ENCODE data around the gene ZNF426. TPM values are rescaled to one million over a fixed set of nuclear protein-coding genes. Genes with fewer than 3 reads are reported as not detected.

ZNF426 gene
- total and polyA plus RNA-seq, 2 of the 13 experiments (the other 11 are each of a cell fraction or from before 2014, with no cell fraction given) = 3.8 to 14.9 TPM

DNA sequence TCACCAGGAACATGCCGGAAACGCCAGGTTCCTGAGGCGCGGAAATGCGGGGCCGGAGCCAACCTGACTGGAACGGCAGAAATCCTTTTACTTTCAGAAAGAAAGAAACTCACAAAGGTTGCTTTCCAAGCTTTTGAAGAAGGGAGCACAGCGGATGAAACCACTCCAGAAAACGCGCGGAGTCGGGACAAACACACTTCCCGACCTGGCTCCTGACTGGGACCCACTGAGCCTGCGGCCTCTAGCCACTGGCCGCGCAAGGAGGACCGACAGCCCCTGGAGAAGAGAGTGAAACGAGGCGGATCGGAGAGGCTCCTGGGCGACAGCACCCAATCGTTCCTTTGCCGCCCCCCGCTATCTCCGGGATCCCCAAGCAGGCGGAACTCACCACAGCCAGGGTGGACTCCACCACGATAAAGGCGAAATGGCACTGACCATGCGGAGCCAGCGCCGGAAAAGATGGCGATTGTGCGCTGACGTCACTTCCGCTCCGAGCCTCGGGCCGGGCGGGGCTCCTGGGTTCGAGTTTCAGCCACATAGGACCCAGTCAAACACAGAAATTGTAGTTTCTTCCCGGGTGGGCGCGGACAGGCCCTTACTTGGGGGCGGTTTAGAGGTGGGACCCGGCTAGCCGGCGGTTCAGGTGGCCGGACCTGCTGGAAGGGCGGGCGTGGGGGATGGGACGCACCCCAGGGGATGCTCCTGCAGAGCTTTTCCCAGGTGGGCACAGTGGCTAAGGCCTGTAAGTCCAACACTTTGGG, 45.8 kb upstream of the ZNF426 start, which contains the start of gene ZNF121 (continued):
- TF ChIP-seq, protein P1, sequence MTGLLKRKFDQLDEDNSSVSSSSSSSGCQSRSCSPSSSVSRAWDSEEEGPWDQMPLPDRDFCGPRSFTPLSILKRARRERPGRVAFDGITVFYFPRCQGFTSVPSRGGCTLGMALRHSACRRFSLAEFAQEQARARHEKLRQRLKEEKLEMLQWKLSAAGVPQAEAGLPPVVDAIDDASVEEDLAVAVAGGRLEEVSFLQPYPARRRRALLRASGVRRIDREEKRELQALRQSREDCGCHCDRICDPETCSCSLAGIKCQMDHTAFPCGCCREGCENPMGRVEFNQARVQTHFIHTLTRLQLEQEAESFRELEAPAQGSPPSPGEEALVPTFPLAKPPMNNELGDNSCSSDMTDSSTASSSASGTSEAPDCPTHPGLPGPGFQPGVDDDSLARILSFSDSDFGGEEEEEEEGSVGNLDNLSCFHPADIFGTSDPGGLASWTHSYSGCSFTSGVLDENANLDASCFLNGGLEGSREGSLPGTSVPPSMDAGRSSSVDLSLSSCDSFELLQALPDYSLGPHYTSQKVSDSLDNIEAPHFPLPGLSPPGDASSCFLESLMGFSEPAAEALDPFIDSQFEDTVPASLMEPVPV (CRISPR knock-in tag; IDR thresholded peaks at IDR 0.05) = peak; percentile 80; the same call in 1 of the 2 replicates
- TF ChIP-seq SNAPC2 (CRISPR knock-in tag; IDR thresholded peaks at IDR 0.05) = peak; percentile 72; the same call in 1 of the 2 replicates
- TF ChIP-seq MZF1 (CRISPR knock-in tag; IDR thresholded peaks at IDR 0.05; ENCODE audit: borderline replicate concordance) = peak; percentile 39; the same call in 1 of the 2 replicates
- TF ChIP-seq ZNF772 (CRISPR knock-in tag; IDR thresholded peaks at IDR 0.05) = peak; percentile 79; the same call in 1 of the 2 replicates
- TF ChIP-seq, protein P2, sequence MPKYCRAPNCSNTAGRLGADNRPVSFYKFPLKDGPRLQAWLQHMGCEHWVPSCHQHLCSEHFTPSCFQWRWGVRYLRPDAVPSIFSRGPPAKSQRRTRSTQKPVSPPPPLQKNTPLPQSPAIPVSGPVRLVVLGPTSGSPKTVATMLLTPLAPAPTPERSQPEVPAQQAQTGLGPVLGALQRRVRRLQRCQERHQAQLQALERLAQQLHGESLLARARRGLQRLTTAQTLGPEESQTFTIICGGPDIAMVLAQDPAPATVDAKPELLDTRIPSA (CRISPR knock-in tag; IDR thresholded peaks at IDR 0.05; ENCODE audit: borderline replicate concordance) = no peak
- peak; percentile 49; the same call in 1 of the 2 replicates for TF ChIP-seq ZNF160 (CRISPR knock-in tag; IDR thresholded peaks at IDR 0.05)
- TF ChIP-seq SALL1 (CRISPR knock-in tag; IDR thresholded peaks at IDR 0.05) = peak; percentile 83
- TF ChIP-seq KAT7 (CRISPR knock-in tag; IDR thresholded peaks at IDR 0.05; ENCODE audit: borderline replicate concordance) = peak; percentile 77; the same call in 1 of the 2 replicates
- TF ChIP-seq TCF12 (IDR thresholded peaks at IDR 0.05) = no peak
- no peak for TF ChIP-seq TCF12 (CRISPR knock-in tag; IDR thresholded peaks at IDR 0.05)
- TF ChIP-seq LCORL (IDR thresholded peaks at IDR 0.05) = no peak
- TF ChIP-seq LCORL (CRISPR knock-in tag; IDR thresholded peaks at IDR 0.05) = 0 out of 2 replicates have a peak, but pooled peaks have one; percentile 19
- peak; percentile 86 for TF ChIP-seq SIX4 (CRISPR knock-in tag; IDR thresholded peaks at IDR 0.05)
- no peak for TF ChIP-seq FOXM1 (CRISPR knock-in tag; IDR thresholded peaks at IDR 0.05)
- no peak for TF ChIP-seq KAT2B (IDR thresholded peaks at IDR 0.05; ENCODE audit: borderline replicate concordance, low read depth, low read length)
- TF ChIP-seq ZFP36L1 (CRISPR knock-in tag; IDR thresholded peaks at IDR 0.05) = 0 out of 2 replicates have a peak, but pooled peaks have one; percentile 28
- TF ChIP-seq, protein P3, sequence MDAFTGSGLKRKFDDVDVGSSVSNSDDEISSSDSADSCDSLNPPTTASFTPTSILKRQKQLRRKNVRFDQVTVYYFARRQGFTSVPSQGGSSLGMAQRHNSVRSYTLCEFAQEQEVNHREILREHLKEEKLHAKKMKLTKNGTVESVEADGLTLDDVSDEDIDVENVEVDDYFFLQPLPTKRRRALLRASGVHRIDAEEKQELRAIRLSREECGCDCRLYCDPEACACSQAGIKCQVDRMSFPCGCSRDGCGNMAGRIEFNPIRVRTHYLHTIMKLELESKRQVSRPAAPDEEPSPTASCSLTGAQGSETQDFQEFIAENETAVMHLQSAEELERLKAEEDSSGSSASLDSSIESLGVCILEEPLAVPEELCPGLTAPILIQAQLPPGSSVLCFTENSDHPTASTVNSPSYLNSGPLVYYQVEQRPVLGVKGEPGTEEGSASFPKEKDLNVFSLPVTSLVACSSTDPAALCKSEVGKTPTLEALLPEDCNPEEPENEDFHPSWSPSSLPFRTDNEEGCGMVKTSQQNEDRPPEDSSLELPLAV (CRISPR knock-in tag; conservative IDR thresholded peaks at IDR 0.05; ENCODE audit: low read depth) = no peak
- TF ChIP-seq GATAD1 (CRISPR knock-in tag; IDR thresholded peaks at IDR 0.05) = peak; percentile 83
- TF ChIP-seq FOXJ3 (CRISPR knock-in tag; IDR thresholded peaks at IDR 0.05; ENCODE audit: borderline replicate concordance) = 0 out of 2 replicates have a peak, but pooled peaks have one; percentile 11
- peak; percentile 58 for TF ChIP-seq ZNF777 (CRISPR knock-in tag; IDR thresholded peaks at IDR 0.05)
- TF ChIP-seq, protein P4, sequence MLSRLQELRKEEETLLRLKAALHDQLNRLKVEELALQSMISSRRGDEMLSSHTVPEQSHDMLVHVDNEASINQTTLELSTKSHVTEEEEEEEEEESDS (CRISPR knock-in tag; IDR thresholded peaks at IDR 0.05; ENCODE audit: borderline replicate concordance) = no peak
- TF ChIP-seq, protein P5, sequence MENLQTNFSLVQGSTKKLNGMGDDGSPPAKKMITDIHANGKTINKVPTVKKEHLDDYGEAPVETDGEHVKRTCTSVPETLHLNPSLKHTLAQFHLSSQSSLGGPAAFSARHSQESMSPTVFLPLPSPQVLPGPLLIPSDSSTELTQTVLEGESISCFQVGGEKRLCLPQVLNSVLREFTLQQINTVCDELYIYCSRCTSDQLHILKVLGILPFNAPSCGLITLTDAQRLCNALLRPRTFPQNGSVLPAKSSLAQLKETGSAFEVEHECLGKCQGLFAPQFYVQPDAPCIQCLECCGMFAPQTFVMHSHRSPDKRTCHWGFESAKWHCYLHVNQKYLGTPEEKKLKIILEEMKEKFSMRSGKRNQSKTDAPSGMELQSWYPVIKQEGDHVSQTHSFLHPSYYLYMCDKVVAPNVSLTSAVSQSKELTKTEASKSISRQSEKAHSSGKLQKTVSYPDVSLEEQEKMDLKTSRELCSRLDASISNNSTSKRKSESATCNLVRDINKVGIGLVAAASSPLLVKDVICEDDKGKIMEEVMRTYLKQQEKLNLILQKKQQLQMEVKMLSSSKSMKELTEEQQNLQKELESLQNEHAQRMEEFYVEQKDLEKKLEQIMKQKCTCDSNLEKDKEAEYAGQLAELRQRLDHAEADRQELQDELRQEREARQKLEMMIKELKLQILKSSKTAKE (CRISPR knock-in tag; IDR thresholded peaks at IDR 0.05; ENCODE audit: borderline replicate concordance) = no peak
- peak; percentile 81 for TF ChIP-seq ZNF547 (CRISPR knock-in tag; IDR thresholded peaks at IDR 0.05)
- peak; percentile 62; the same call in 1 of the 2 replicates for TF ChIP-seq ZIK1 (CRISPR knock-in tag; IDR thresholded peaks at IDR 0.05; ENCODE audit: borderline replicate concordance, low read depth)
